HG03039 (cell line): ENCODE results near the gene RBM5.

Experiments used
- ATAC-seq: cut with Tn5 transposase; IDR thresholded peaks from one replicate; pipeline ENCODE4 v1.9.1; 2021; ENCODE audit warnings: mild to moderate bottlenecking, moderate library complexity; ENCODE audit not compliant: unreplicated experiment

The RBM5 gene

DNA sequence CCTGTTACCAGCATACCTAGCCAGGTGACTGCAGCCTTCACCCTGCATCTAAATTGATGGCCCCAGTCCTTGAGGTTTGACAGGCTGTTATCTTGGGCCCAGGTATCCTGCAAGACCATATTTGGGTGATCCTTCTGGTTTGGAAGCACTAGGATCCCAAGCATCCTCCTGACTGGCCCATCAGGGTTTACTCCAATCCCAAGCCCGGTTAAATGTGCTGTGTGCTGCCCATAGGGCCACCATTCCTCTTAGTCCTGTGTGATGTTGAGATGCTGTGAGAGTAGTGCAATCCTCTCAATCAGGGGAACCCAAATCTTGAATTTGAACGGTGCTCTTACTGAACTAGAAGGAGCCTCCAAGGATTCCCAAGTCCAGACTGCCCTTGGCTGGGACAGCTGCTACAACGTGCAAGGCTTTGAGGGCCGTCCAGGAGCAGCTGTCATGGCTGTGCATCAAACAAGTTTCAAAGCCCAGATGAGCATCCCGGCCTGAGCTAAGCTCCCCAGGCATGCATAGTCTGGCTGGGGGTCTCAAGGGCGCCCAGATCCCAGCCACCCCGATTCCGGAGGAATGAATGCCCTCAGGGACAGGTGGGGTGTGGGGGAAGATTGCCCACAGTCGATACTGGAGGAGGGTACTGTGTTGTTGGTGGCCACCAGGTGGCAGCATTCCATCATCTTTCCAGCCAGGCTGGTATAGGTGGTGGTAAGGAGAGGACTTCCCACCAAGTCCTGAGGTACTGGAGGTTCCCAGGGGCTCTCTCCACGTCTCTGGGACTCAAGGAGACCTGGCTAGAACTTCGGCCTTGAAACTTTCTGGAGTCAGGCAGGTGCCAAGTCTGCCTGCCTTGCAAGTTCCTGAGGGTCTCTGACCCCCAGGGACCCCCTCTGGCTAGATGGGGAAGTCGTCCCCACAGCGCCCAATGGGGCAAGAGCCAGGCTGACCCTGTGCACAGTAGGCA, 32.6 kb downstream of the RBM5 start:
- ATAC-seq = no peak

DNA sequence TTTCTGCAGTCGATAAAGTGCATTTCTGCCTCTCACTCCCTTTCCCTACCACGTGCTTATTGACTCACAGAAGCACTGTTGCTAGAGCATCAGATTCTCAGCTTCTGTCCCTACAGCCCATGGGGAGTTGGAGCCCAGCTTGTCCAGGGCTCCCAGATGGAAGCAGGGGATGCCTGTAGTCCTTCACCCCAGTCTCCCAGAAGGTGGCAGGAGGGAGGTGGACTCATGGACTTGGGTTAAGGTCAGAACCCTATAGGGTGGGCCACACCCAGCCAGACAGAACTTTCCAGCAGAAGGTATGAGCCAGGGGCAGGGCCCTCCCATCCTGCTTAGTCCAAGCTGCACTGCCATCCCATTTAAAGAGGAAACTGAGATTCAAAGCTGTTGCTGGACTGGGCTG, 33.4 kb downstream of the RBM5 start:
- no peak for ATAC-seq

DNA sequence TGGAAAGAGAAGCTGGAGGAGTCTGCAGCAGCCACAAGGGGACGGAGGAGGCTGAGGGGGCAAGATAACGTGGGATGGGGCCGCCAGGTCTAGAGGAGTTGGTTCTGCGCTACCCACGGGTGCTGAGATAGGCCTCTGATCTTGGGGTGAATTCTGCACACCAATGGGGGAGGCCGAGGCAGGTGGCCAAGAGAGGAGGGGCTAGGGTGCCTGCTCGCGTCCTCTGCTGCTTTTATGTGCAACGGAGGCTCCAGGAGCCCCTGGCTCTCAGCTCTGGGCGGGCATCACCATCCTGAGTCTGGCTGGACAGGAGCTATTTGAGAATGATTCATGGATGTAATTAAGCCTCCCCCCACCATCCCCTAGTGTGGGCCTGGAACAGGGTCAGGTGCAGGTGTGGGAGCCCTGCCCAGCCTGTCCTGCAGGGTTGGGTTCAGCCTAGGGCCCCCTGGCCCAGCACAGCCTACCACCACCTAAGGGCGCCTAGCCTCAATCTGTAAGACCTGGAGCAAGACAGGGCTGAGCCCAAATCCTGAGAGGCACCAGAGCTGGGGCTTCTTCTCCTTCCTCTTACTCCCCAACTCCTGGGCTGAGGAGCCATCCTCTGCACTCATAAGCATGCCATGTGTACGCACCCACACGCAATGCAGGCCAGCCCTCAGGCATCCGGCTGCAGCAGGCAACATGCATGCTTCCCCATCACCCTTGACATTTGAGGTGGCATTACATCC, 34.1 kb downstream of the RBM5 start:
- ATAC-seq = no peak

DNA sequence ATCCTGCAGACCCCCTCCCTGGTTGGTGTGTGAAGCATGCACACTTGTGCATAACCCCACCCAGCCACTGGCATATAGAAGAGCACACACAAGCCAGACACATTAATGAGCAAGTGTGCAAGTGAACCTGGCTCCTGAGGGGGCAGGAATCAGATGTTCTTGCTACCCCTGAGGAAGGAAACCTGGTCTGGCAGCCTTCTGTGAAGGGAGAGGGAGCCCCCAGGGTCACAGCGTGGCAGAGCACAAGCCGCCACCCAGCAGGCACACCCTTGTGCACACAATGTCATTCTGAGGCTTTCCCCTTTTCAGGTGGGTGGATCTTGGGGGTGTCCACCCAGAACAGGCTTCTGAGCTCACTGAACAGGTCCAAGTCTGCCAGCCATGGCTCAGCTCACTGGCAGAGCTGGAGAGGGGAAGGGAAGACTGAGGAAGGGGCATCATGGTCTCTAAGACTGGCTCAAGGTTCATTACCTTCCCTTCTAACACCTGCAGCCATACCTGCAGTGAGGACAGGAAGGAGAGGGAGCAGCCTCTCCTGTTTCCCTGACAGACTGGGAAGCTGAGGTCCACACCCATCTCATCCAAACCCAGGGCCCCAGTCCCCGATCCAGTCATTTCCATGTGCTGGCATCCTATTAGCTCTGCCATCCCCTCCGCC, 34.8 kb downstream of the RBM5 start:
- ATAC-seq = no peak

DNA sequence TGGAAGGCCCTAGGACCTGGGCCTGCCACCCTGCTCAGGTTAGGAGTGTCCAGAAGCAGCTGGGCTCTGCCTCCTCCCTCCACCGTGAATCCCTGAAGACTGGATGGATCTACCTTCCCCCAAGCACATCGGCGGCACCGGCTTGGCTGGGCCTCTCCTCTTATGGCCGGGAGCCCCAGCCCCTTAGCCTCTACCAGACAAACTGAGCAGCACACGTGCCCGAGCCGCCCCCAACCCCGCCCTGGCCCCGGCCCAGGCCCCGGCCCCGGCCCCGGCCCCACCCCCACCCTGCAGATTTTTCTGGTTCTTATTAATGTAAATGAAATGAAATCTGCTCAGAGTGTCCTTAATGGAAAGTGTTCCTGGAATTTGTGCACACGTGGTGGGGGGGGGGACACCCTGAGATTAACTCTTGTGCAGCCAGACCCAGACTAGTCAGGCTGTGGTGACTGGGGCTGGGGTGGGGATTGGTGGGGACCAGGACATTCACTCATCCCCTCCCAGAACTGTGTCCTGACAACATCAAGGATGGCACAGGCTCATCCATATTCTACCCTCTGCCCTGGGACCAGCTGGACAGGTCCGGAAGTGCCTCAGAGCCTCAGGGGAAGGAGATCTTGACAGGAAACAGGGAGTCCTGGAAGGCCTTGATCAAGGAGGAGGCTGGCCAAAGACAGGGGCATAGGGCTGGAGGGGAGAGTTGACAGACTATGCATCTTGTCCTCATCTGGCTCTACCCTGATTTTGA, 35.5 kb downstream of the RBM5 start:
- no peak for ATAC-seq

DNA sequence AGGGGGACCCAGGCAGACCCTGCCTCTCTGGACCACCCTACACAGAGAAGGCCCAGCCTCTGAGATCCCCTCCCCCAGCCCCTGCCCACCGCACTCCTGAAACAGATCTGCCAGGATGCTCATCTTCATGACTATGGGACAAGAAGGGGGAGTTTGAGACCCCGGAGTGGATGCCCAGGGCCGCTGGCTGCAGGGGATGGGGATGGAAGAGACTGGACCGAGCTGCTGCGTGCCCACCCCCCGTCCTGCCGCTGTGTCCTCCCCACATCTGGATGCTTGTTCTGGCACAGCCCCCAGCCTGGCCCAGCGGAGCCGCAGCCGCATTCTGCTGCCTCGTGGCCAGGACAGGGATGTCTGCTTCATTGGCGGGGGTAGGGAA, 36.1 kb downstream of the RBM5 start:
- ATAC-seq = no peak

DNA sequence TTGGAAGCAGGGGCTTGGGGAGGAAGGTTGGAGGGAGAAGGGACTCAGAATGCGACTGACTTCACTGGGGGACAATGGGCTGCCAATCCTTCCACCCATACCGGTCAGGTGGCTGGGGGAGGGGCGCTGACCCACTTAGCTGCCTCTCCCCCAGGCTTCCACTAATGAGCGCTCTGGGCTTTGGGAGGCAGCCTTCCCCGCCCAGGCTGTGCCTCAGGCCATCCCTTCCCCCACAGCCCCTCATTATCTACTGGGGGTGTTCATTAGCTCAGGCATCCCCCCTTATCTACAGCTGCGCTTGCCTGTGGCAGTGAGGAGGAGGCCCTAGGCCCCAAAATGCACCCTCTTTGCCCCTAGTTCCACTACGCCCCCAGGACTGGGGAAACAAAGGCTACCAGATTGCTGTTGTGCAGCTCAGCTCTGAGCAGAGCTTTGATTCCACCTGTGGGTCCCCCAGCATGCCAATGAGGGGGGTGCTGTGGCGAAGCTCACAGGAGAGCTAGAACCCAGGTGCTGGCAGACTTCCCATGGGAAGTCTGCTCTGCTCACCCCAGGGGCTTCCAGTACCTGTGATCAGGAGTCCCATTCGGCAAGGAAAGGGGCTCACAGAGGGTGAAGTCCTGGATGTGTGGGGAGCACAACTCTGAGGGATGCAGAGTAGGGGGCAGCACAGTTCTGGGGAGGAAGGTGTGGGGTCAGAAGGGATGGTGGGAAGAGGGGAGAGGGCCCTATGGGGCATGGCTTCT, 37.0 kb downstream of the RBM5 start:
- no peak for ATAC-seq

DNA sequence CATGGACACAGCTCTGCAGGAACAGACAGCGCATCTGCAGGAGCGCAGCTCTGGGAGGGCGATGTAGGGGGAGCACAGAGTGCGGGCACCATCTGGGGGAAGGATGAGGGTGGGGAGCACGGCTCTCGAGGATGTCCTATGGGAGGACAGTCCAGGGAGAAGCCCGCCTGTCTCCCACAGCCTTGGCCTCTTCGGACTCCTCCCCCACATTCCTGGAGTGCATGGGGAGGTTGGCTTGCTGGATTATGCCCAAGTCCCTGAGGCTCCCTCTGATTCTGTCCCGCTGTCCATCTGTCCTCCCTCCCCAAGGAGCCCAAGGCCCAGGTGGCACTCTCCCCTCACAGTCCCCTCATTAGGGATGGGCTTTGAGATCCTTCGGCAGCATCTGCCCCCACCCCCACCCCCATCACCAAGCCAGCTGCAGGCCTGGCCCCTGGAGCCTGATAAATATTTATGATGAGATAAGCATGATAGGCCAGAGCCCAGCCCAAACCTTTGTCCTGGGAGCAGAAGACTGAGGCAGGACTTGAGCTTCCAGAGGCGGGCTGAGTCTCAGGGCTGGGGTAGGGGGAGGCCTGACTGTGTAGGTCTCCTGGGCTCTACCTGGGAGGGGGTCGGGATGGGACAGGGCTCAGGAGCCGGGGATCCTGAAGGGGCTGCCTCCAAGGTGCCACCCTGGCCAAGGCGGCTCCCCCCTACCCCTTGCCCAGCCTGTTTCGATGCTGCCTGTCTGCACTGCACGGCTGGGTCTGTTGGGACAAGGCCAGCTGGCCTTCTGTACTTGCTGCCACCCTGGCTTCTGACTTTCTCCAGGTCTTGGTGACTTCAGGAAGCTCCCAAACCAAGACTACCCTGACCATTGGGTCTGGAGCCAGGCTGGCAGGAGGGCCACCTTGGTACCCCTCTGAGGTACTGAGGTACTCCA, 37.8 kb downstream of the RBM5 start:
- no peak for ATAC-seq

DNA sequence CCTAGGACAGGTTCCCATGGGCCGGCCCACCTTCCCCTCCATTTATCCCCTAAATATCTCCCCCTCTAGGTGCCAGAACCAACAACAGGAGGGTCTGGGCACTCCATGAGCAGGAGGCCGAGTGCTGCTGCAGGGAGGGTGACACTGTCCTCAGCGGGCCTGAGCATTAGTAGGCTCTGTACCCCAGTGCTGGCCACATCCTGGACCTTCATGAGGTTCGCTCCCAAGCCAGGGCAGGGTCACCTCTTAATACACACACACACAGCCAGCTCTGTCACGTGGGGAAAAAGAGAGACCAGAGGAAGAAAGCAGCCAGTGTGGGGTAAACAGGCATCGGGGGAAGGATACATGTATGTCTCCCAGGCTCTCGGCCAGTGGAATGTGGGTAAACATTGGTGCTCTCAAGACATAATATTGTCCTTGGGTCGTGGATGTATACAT, 38.6 kb downstream of the RBM5 start:
- ATAC-seq = no peak

DNA sequence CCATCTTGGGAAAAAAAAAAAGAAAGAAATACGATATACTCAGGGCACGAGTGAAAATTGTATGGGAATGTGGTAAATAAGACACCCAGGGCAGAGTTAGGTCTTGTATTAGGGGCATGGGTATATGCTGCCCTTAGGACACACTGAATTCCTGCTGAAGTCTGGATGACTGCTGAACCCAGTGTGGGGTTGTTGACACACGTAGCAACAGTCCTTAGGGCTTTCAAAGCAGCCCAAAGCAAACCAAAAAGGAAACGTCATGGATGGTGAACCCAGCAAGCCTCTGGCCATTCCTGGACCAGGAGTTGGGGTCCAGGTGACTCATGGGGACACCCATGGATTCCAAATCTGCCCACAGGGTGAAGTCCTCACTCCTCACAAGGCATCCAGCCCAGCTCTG, 39.3 kb downstream of the RBM5 start:
- ATAC-seq = no peak

DNA sequence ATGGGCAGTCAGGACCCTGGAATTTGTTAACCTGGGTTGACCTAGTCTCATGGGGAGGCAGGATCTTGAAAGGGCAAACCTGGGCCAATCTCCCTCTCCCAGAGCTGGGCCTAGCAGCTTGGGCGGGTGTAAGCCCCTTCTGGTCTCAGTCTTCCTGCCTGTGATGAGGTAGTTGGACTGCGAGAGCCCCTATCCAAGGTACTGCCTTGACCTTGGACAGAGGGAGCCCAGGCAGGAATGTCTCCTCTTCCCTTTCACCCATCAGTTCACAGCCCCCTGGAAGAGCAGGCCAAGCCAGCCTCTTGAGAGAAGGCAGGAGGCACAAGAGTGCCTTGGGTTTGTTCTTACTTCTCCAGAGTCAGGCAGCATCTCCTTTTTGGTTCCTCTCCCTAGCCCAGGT, 41.7 kb downstream of the RBM5 start:
- no peak for ATAC-seq

DNA sequence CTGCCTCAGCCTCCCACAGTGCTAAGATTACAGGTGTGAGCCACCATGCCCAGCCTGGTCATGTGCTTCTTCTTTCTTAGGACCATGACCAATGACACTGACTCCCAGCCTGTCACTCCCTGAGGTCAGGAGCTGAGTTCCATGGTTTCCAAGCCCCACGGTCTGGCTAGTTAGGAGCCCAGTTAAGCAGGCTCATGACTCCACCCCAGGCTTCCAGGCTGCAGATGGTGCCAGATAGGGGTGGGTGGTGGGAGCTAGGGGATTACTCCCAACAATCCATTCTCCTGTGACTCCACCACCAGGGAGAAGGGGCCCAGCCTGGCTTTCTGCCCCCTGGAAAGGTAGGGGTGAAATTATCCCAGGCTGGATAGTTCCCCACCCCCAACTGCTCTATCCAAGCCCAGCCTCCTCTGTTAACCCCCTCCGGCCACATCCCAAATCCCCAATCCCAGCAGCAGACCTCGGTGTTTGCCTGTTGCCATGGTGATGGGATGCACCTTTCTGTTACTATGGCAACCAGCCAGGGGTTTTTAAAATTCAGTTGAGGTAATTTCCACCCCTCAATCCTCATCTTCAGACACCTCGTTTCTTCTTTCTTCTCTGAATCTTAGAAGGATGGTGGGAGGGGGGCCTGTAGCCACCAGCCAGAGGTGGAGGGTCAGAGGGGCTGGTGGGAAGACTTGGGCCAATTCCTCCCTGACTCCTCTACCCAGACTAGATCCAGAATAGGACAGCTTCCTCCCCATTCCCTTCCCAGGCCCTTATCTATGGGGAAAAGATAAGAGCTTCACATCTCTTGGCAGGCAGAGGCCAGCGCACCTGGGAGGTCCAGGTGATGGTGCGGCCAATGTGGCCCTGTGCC, 43.9 kb downstream of the RBM5 start:
- ATAC-seq = no peak

DNA sequence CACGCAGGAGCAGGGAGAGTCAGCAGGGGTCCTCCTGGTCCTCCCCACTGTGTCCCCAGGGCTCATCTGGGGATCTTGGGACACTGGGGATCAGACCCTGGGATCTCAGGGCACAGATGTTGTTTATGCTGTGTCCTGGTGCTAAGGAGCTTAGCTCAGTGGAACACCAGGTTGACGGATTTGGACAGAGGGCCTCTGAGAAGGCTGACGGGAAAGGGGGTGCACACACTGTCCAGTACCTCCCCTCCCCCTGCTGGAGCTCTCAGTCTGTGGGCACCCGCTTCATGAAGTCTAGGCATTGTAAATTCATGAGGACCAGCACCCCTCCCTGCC, 44.5 kb downstream of the RBM5 start:
- ATAC-seq = no peak

DNA sequence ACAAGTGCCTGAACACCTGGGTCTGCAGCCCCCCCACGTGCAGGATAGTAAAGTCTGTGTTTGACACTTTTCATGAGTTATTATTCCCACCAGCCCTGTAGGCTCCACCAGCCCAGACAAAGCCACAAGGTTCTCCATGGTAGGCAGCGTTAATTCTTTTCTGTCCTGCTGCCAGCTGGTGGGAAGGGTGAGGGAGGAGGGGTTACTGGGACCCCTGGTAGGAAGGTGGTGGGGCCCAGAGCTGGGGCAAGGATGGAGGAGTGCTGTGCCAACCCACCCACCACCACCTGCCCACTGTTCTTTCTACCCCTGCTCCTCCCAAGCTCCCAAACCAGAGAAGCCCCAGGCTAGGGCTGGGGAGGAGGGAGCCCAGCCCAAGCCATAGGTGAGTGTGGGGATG, 45.6 kb downstream of the RBM5 start:
- no peak for ATAC-seq

DNA sequence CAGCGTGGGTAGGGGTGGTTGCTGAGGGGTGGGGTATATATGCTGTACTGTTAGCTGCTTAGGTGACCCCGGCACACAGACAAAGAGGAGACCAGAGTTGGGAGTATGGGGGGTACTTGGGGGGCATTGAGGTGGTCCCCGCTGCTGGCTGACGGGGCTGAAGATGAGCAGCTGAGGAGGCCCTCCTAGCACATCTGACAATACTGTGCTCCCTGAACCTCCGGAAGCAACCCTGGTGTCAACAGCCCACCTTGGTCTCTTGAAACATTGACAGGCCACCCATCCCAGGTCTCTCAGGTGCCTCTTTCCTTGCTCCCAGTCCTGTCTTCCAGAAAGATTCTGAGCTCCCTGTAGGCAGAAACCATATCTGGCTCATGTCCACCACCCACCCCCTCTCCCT, 47.2 kb downstream of the RBM5 start:
- no peak for ATAC-seq

DNA sequence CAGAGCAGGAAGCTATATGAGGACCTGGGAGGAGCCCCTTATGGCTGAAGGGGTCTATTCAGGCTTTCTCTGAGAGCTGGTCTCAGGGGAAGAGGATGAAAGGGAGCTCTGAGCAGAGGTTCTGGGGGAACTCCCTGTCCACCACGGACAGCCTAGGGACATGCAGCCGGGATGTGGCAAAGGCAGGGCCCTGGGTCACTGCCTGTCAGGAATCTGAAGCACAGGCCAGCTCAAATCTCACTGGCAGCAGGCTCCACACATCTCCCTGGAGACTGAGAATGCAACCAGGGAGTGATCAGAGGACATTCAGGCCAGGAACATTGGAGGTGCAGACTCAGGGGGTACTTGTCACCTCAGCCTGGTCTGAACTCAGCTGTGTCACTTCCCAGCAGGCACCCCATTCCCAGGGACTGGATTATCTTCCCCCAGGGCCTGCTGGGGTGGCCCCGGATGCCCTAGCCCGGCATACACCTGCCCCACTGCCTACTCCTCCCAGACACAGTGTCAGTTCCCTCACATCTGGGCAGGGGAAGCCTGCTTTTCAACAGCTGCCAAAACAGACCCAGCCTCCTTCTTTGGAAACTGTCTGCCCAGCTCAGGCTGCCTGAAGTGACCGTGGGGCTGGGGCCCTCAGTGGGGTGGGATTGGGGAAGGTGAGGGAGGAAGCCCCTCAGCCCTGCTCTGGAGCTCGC, 48.1 kb downstream of the RBM5 start:
- no peak for ATAC-seq

DNA sequence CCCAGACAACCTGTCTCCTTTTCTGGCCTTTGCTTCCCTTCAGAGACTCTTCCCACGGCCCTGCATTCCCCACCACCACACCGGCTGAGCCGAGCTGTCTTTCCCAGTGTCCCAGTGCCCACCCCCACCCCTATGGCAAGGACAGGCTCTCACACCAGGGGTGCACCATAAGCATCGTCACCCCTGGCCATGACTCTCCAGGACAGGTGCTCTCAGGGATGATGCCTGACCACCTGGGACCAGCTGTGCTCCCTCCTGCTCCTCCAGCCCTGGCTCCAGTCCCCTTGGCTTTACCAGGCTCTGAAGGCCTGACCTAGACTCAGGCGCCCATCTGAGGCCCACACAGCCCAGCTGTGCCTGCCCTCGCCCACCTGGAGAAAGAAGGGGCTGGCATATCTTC, 48.8 kb downstream of the RBM5 start:
- no peak for ATAC-seq
